Measurements from ENCODE around the gene TMEM221. TPM values are rescaled to one million over a fixed set of nuclear protein-coding genes. Genes with fewer than 3 reads are reported as not detected.

TMEM221 gene
- total RNA-seq, 1 experiment from 2014 or later: 3.4 TPM

DNA sequence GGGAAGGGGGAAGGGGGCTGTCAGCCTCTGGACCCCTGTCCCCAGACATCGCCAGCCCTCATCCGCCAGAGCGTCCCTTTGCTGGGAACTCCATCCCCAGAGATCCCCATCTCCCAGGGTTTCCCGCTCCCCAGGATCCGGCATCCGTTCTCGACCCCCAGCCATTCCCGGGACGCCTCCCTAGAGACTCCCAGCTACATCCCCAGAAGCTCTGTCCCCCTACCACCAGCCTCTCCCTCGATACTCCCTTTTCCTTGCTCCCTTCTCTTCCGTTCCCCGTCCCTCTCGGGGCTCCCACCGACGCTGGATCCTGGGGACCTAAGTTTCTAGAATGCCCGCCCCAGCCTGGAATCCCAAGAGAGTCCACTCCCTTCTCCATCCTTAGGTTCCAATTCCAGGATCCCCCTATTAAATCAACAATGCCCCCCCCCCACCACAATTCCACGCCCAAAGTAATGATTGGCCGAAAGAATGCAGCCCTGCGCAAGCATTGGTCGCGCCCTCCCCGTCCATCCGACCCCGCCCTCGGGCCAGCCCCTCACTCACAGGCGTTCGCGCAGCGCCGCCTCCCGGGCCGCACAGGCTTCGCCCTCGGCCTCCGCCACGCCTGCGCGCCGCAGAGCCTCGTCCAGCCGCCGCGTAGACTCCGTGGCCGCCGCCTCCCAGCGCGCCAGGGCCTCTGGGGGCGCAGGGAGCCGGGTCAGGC is 57.6 kb downstream of the TMEM221 start:
- peak; percentile 96 for ATAC-seq
- TF ChIP-seq EGR1 (IDR thresholded peaks at IDR 0.05; ENCODE audit: low read depth) (no peak), FOSL1 (IDR thresholded peaks at IDR 0.05; ENCODE audit: low read depth) (no peak), POLR2AphosphoS5 (IDR thresholded peaks at IDR 0.05; ENCODE audit: low read depth, low read length) (peak; percentile 39; the same call in 1 of the 2 replicates), ZNF274 (IDR thresholded peaks at IDR 0.05; ENCODE audit: low read depth, low read length) (no peak), RAD21 (IDR thresholded peaks at IDR 0.05; ENCODE audit: low read depth) (peak; percentile 79), EZH2 (IDR thresholded peaks at IDR 0.05) (no peak), EZH2phosphoT487 (IDR thresholded peaks at IDR 0.05; ENCODE audit: borderline replicate concordance) (no peak), SP1 (IDR thresholded peaks at IDR 0.05; ENCODE audit: low read depth) (peak; percentile 77), CBX3 (IDR thresholded peaks at IDR 0.05; ENCODE audit: low read depth) (peak; percentile 75; the same call in 1 of the 2 replicates), SRF (IDR thresholded peaks at IDR 0.05; ENCODE audit: low read depth) (no peak), POLR2A (IDR thresholded peaks at IDR 0.05; ENCODE audit: borderline replicate concordance, extremely low read depth, insufficient read depth, insufficient read length) (no peak), YY1 (IDR thresholded peaks at IDR 0.05; ENCODE audit: extremely low read depth, insufficient replicate concordance, low read depth, low read length) (no peak)
- TF ChIP-seq, protein P1, sequence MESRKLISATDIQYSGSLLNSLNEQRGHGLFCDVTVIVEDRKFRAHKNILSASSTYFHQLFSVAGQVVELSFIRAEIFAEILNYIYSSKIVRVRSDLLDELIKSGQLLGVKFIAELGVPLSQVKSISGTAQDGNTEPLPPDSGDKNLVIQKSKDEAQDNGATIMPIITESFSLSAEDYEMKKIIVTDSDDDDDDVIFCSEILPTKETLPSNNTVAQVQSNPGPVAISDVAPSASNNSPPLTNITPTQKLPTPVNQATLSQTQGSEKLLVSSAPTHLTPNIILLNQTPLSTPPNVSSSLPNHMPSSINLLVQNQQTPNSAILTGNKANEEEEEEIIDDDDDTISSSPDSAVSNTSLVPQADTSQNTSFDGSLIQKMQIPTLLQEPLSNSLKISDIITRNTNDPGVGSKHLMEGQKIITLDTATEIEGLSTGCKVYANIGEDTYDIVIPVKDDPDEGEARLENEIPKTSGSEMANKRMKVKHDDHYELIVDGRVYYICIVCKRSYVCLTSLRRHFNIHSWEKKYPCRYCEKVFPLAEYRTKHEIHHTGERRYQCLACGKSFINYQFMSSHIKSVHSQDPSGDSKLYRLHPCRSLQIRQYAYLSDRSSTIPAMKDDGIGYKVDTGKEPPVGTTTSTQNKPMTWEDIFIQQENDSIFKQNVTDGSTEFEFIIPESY (IDR thresholded peaks at IDR 0.05; ENCODE audit: extremely low read depth, insufficient replicate concordance, low read length): no peak
- TF ChIP-seq, protein P2, sequence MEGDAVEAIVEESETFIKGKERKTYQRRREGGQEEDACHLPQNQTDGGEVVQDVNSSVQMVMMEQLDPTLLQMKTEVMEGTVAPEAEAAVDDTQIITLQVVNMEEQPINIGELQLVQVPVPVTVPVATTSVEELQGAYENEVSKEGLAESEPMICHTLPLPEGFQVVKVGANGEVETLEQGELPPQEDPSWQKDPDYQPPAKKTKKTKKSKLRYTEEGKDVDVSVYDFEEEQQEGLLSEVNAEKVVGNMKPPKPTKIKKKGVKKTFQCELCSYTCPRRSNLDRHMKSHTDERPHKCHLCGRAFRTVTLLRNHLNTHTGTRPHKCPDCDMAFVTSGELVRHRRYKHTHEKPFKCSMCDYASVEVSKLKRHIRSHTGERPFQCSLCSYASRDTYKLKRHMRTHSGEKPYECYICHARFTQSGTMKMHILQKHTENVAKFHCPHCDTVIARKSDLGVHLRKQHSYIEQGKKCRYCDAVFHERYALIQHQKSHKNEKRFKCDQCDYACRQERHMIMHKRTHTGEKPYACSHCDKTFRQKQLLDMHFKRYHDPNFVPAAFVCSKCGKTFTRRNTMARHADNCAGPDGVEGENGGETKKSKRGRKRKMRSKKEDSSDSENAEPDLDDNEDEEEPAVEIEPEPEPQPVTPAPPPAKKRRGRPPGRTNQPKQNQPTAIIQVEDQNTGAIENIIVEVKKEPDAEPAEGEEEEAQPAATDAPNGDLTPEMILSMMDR (IDR thresholded peaks at IDR 0.05 in 2 of 3, conservative IDR thresholded peaks at IDR 0.05 in 1 of 3; ENCODE audit: borderline replicate concordance in 1 of 3, insufficient read depth in 1 of 3, low read depth in 2 of 3, low read length in 2 of 3): peak; percentile 60 to 64 (median 62)
- TF ChIP-seq, protein P3, sequence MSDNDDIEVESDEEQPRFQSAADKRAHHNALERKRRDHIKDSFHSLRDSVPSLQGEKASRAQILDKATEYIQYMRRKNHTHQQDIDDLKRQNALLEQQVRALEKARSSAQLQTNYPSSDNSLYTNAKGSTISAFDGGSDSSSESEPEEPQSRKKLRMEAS (IDR thresholded peaks at IDR 0.05): peak; percentile 70
- ChIA-PET POLR2A (no interaction called here), RAD21 (ENCODE audit: low non-redundant PET in 1 of 2, low total read pairs in 2 of 2, uncharacterized antibody in 2 of 2, unreplicated experiment in 2 of 2) (interaction anchor here in 1 of 2 experiments (0.7 kb wide), 1 partner anchor 43 kb away, joined by 6 read pairs; no protein-coding TSS in a partner anchor), CTCF (interaction anchor here (0.7 to 1.5 kb wide), 4 partner anchors 76 to 215 kb away, joined by 3 to 9 read pairs (median 4); no protein-coding TSS in a partner anchor)
- Histone ChIP-seq H3K27me3 (ENCODE audit: insufficient read depth, low read length) (no peaks in the 10 kb centered on the region), H3K4me2 (ENCODE audit: low read length) (peak overlapping the region; percentile 75), H3K27ac (ENCODE audit: low read depth, low read length) (peak overlapping the region; percentile 11; the same call in 1 of the 2 replicates), H2AFZ (ENCODE audit: low read depth, low read length, poor library complexity, severe bottlenecking) (peak overlapping the region; percentile 78), H3K9me2 (ENCODE audit: insufficient read depth) (no peaks in the 10 kb centered on the region), H3K79me2 (ENCODE audit: insufficient read depth, low read length) (no peaks in the 10 kb centered on the region), H3K9ac (ENCODE audit: low read length) (peak overlapping the region; percentile 35; the same call in 1 of the 2 replicates), H3K36me3 (ENCODE audit: control insufficient read depth in 1 of 2, insufficient read depth in 2 of 2, low read length in 2 of 2) (no peaks in the 10 kb centered on the region), H3K4me3 (replicated peaks in 1 of 2; ENCODE audit: low read depth in 1 of 2, low read length in 2 of 2) (peak overlapping the region; percentile 40 to 55), H3K4me1 (ENCODE audit: control insufficient read depth in 1 of 2, insufficient read depth in 2 of 2, low read length in 2 of 2) (peaks cover 11 to 35% of the 10 kb centered on the region in 2 experiments), H3K9me3 (ENCODE audit: control insufficient read depth in 1 of 2, insufficient read depth in 1 of 2, low read depth in 1 of 2, low read length in 2 of 2) (no peaks in the 10 kb centered on the region), H4K20me1 (ENCODE audit: insufficient read depth) (no peaks in the 10 kb centered on the region)
- no TSS peak for BruUV-seq (replicated peaks)
- intact Hi-C loops (cut with micrococcal nuclease): loop anchor here (1.0 kb wide), 1 partner anchor 75 kb away; no protein-coding TSS in a partner anchor
- peak; percentile 80 for DNase-seq (ENCODE audit: low read depth, low spot score)
